HepG2 (cell line): Measurements from ENCODE around the gene TOPORS. TPM values are rescaled to one million over a fixed set of nuclear protein-coding genes. Genes with fewer than 3 reads are reported as not detected.

Experiments used
- FOXK1 ChIP-seq: sonication (generic); formaldehyde crosslinking; IDR thresholded peaks from 2 replicates; pipeline ENCODE4 v1.4.0; 2020; ENCODE audit warnings: low read depth, missing genetic modification reagents, borderline replicate concordance
- NPAS2 ChIP-seq: sonication (generic); formaldehyde crosslinking; IDR thresholded peaks from 2 replicates; pipeline ENCODE4 v1.8.0; 2022; ENCODE audit warnings: mild to moderate bottlenecking, missing genetic modification reagents, borderline replicate concordance
- PLRG1 ChIP-seq: fragments of 450-650 bp; conservative IDR thresholded peaks from 2 replicates; pipeline ENCODE4 v1.6.1; 2016
- PRMT3 ChIP-seq: sonication (generic); formaldehyde crosslinking; IDR thresholded peaks from 2 replicates; pipeline ENCODE4 v1.8.1; 2022; ENCODE audit warnings: low read depth, mild to moderate bottlenecking, moderate library complexity, missing genetic modification reagents, borderline replicate concordance
- PTBP1 ChIP-seq: fragments of 200-400 bp; formaldehyde crosslinking; IDR thresholded peaks from 2 replicates; pipeline ENCODE4 v1.6.1; 2018; ENCODE audit warnings: low read length, low read depth; ENCODE audit not compliant: poor library complexity, severe bottlenecking
- RBM39 ChIP-seq: fragments of 200-400 bp; formaldehyde crosslinking; IDR thresholded peaks from one replicate; pipeline ENCODE4 v1.6.1; 2018; ENCODE audit warnings: antibody characterized with exemption, mild to moderate bottlenecking, low read depth, low read length; ENCODE audit not compliant: poor library complexity, severe bottlenecking
- RNF2 ChIP-seq: fragments of 450-650 bp; conservative IDR thresholded peaks from 2 replicates; pipeline ENCODE4 v1.6.1; 2016; ENCODE audit warnings: low read depth
- SCMH1 ChIP-seq: sonication (generic); formaldehyde crosslinking; IDR thresholded peaks from 2 replicates; pipeline ENCODE4 v1.9.0; 2021; ENCODE audit warnings: missing genetic modification reagents, mild to moderate bottlenecking, borderline replicate concordance
- THAP11 ChIP-seq: IDR thresholded peaks from 2 replicates; pipeline ENCODE4 v1.6.1; 2016; ENCODE audit warnings: missing biosample characterization, missing genetic modification reagents
- ZFP37 ChIP-seq: sonication (generic); formaldehyde crosslinking; IDR thresholded peaks from 2 replicates; pipeline ENCODE4 v1.4.0; 2020; ENCODE audit warnings: missing genetic modification reagents, borderline replicate concordance
- ZMYM4 ChIP-seq: sonication (generic); formaldehyde crosslinking; IDR thresholded peaks from 2 replicates; pipeline ENCODE4 v1.8.1; 2023; ENCODE audit warnings: mild to moderate bottlenecking, missing genetic modification reagents
- ZNF441 ChIP-seq: sonication (generic); formaldehyde crosslinking; IDR thresholded peaks from 2 replicates; pipeline ENCODE4 v1.7.0; 2021; ENCODE audit warnings: missing genetic modification reagents, borderline replicate concordance
- ZNF709 ChIP-seq: sonication (generic); formaldehyde crosslinking; IDR thresholded peaks from 2 replicates; pipeline ENCODE4 v1.5.0; 2020; ENCODE audit warnings: mild to moderate bottlenecking, missing genetic modification reagents
- ZNF720 ChIP-seq: sonication (generic); formaldehyde crosslinking; IDR thresholded peaks from 2 replicates; pipeline ENCODE4 v1.4.0; 2020; ENCODE audit warnings: missing genetic modification reagents
- ZNF879 ChIP-seq: sonication (generic); formaldehyde crosslinking; IDR thresholded peaks from 2 replicates; pipeline ENCODE4 v1.8.1; 2023; ENCODE audit warnings: missing genetic modification reagents
- polyA plus RNA-seq, 8 experiments: library from polyadenylated mRNA; depleted of rRNA in 3 of 8; stranded (reverse) in 7 of 8; unstranded in 1 of 8; fragments of >200 nt; fragmentation: Illumina TruSeq in 4 of 8; extraction: Trizol in 4 of 8; gene quantifications; 2 replicates each; pipeline versions ENCODE4 v1.2.1 to v1.2.3, GENCODE V29; 2011 to 2016; ENCODE audit warnings: low read depth in 4 of 8, missing spikeins in 1 of 8, mixed read lengths in 1 of 8; ENCODE audit not compliant: insufficient read depth in 1 of 8
- total RNA-seq, 5 experiments: library from RNA; depleted of rRNA; stranded (reverse); fragments of >200 nt; fragmentation: Illumina TruSeq; extraction: Trizol; gene quantifications; 2 replicates each; pipeline ENCODE4 v1.2.3, GENCODE V29; 2016; ENCODE audit warnings: low read depth in 1 of 5
- TF ChIP-seq, protein P1 (sequence below): sonication (generic); formaldehyde crosslinking; IDR thresholded peaks from 2 replicates; pipeline ENCODE4 v1.4.0; 2020; ENCODE audit warnings: missing genetic modification reagents
- TF ChIP-seq, protein P2 (sequence below): sonication (generic); formaldehyde crosslinking; IDR thresholded peaks from 2 replicates; pipeline ENCODE4 v1.9.0; 2022; ENCODE audit warnings: missing genetic modification reagents, mild to moderate bottlenecking, borderline replicate concordance
- TF ChIP-seq, protein P3 (sequence below): IDR thresholded peaks from 2 replicates; pipeline ENCODE4 v1.6.1; 2016
- TF ChIP-seq, protein P4 (sequence below): sonication (generic); formaldehyde crosslinking; conservative IDR thresholded peaks from 2 replicates; pipeline ENCODE4 v1.5.0; 2020; ENCODE audit warnings: missing genetic modification reagents
- TF ChIP-seq, protein P5 (sequence below): sonication (generic); formaldehyde crosslinking; IDR thresholded peaks from 2 replicates; pipeline ENCODE4 v1.4.0; 2020; ENCODE audit warnings: missing genetic modification reagents, low read depth, mild to moderate bottlenecking, borderline replicate concordance

The TOPORS gene
- total and polyA plus RNA-seq, 2 of the 13 experiments (the other 11 are each of a cell fraction or from before 2014, with no cell fraction given) = 6.8 to 19.6 TPM

DNA sequence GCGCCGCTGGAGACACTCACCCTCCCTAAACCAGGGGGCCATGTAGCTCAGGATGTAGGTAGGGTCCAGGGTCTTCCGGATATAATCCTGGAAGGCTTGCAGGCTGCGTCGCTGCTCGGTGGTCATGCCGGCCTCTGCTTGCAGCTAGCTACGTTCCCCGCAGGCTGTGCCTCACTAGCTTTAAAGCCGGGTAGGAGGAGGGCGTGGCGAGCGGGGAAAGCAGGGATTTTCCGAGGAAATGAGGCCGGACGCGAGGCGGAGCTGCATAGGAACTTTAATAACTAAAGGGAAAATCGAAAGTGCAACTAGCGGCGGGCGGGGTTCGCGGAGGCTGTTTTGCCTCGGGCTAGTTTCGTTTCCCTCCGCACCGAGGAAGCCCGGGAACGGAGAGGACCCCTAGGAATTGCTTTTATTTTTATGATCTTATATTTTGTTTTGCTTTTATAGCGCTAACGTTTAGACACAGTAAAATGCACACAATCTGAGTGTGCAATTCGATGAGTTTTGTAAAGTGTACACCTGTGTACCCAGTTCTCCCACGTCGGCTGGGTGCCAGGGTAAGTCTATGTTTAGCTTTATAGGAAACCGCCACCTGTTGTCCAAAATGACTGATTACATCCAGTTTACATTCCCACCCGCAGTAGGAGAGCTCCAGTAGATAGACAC is 26.2 kb downstream of the TOPORS start, which contains the start of gene RIGI (continued):
- TF ChIP-seq ZMYM4 (CRISPR knock-in tag) = peak; percentile 68
- peak; percentile 55 for TF ChIP-seq THAP11
- TF ChIP-seq, protein P1, sequence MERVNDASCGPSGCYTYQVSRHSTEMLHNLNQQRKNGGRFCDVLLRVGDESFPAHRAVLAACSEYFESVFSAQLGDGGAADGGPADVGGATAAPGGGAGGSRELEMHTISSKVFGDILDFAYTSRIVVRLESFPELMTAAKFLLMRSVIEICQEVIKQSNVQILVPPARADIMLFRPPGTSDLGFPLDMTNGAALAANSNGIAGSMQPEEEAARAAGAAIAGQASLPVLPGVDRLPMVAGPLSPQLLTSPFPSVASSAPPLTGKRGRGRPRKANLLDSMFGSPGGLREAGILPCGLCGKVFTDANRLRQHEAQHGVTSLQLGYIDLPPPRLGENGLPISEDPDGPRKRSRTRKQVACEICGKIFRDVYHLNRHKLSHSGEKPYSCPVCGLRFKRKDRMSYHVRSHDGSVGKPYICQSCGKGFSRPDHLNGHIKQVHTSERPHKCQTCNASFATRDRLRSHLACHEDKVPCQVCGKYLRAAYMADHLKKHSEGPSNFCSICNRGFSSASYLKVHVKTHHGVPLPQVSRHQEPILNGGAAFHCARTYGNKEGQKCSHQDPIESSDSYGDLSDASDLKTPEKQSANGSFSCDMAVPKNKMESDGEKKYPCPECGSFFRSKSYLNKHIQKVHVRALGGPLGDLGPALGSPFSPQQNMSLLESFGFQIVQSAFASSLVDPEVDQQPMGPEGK (CRISPR knock-in tag) = no peak; the same call in 1 of the 2 replicates
- TF ChIP-seq PTBP1 = no peak
- TF ChIP-seq, protein P2, sequence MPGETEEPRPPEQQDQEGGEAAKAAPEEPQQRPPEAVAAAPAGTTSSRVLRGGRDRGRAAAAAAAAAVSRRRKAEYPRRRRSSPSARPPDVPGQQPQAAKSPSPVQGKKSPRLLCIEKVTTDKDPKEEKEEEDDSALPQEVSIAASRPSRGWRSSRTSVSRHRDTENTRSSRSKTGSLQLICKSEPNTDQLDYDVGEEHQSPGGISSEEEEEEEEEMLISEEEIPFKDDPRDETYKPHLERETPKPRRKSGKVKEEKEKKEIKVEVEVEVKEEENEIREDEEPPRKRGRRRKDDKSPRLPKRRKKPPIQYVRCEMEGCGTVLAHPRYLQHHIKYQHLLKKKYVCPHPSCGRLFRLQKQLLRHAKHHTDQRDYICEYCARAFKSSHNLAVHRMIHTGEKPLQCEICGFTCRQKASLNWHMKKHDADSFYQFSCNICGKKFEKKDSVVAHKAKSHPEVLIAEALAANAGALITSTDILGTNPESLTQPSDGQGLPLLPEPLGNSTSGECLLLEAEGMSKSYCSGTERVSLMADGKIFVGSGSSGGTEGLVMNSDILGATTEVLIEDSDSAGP = peak; percentile 34; the same call in 1 of the 2 replicates
- 0 out of 2 replicates have a peak, but pooled peaks have one; percentile 58 for TF ChIP-seq PRMT3 (CRISPR knock-in tag)
- TF ChIP-seq, protein P3, sequence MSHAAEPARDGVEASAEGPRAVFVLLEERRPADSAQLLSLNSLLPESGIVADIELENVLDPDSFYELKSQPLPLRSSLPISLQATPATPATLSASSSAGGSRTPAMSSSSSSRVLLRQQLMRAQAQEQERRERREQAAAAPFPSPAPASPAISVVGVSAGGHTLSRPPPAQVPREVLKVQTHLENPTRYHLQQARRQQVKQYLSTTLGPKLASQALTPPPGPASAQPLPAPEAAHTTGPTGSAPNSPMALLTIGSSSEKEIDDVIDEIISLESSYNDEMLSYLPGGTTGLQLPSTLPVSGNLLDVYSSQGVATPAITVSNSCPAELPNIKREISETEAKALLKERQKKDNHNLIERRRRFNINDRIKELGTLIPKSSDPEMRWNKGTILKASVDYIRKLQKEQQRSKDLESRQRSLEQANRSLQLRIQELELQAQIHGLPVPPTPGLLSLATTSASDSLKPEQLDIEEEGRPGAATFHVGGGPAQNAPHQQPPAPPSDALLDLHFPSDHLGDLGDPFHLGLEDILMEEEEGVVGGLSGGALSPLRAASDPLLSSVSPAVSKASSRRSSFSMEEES (CRISPR knock-in tag) = 0 out of 2 replicates have a peak, but pooled peaks have one; percentile 26
- TF ChIP-seq ZNF709 (CRISPR knock-in tag) = no peak
- TF ChIP-seq PLRG1 = no peak
- peak; percentile 38 for TF ChIP-seq RBM39
- no peak for TF ChIP-seq RNF2
- no peak for TF ChIP-seq ZNF879 (CRISPR knock-in tag)
- TF ChIP-seq FOXK1 (CRISPR knock-in tag) = peak; percentile 46; the same call in 1 of the 2 replicates
- TF ChIP-seq ZNF441 (CRISPR knock-in tag) = peak; percentile 75
- TF ChIP-seq ZFP37 (CRISPR knock-in tag) = no peak
- no peak for TF ChIP-seq NPAS2 (CRISPR knock-in tag)
- no peak for TF ChIP-seq ZNF720 (CRISPR knock-in tag)
- TF ChIP-seq, protein P4, sequence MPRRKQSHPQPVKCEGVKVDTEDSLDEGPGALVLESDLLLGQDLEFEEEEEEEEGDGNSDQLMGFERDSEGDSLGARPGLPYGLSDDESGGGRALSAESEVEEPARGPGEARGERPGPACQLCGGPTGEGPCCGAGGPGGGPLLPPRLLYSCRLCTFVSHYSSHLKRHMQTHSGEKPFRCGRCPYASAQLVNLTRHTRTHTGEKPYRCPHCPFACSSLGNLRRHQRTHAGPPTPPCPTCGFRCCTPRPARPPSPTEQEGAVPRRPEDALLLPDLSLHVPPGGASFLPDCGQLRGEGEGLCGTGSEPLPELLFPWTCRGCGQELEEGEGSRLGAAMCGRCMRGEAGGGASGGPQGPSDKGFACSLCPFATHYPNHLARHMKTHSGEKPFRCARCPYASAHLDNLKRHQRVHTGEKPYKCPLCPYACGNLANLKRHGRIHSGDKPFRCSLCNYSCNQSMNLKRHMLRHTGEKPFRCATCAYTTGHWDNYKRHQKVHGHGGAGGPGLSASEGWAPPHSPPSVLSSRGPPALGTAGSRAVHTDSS (CRISPR knock-in tag) = no peak
- TF ChIP-seq, protein P5, sequence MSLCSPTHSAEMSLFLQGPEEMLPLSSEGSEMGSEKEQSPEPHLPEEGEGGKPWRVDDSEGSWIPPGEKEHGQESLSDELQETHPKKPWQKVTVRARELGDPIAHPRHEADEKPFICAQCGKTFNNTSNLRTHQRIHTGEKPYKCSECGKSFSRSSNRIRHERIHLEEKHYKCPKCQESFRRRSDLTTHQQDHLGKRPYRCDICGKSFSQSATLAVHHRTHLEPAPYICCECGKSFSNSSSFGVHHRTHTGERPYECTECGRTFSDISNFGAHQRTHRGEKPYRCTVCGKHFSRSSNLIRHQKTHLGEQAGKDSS (CRISPR knock-in tag) = no peak
- no peak for TF ChIP-seq SCMH1 (CRISPR knock-in tag)
